ENCODE data around the gene PRKCE.

GRCh38 chr2:45728458-45728942 lies 77.0 kb downstream of the PRKCE start:
- no peak for TF ChIP-seq CTCF (conservative IDR thresholded peaks at IDR 0.05 in 1 of 2, IDR thresholded peaks at IDR 0.05 in 1 of 2; ENCODE audit: low read depth in 1 of 2, low read length in 2 of 2)
- TF ChIP-seq EZH2 (IDR thresholded peaks at IDR 0.05; ENCODE audit: low read length, missing control alignments), result no peak

Measured in fibroblast of lung (primary cell).